HG03342 (cell line): ENCODE measurements around the gene ELFN1.

Experiments
- ATAC-seq: cut with Tn5 transposase; IDR thresholded peaks from one replicate; pipeline ENCODE4 v1.9.1; 2021; ENCODE audit warnings: mild to moderate bottlenecking, moderate library complexity; ENCODE audit not compliant: unreplicated experiment

Gene ELFN1

GRCh38 chr7:1669954-1670893 is at the start of gene ELFN1:
Gene ELFN1 (plus strand): TSS chr7:1670277. CDS start chr7:1744597, 74,320 bp downstream.
- no peak for ATAC-seq

DNA sequence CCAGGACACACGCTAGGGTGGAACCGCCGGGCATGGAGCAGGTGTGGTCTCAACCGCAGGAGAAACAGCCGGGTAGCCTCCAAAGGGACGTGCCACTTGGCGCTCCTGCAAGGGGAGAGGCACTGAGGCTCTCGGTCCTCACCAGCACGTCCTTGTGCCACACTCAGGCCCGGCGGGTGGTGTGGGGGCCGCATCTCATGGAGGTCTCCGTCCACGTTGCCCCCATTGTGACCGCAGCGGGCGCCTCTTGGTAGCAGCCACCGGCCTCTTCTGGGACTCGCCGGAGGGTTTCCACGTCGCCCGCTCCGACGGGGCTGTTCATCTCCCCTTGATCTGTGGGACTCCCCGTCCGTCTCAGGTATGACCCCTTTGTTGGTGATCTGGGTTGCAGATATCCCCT is 49.2 kb upstream of the ELFN1 start:
- no peak for ATAC-seq

DNA sequence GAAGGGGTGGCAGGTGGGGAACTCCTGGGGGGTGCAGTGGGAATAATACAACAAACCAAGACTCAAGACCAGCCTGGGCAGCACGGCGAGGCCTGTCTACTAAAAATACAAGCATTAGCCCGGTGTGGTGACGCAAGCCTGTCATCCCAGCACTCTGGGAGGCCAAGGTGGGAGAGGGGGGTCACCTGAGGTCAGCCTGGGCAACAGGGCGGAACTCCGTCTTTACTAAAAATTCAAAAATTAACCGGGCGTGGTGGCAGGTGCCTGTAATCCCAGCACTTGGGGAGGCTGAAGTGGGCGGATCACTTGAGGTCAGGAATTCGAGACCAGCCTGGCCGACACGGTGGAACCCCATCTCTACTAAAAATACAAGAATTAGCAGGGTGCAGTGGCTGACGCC is 48.4 kb upstream of the ELFN1 start:
- ATAC-seq, result no peak

DNA sequence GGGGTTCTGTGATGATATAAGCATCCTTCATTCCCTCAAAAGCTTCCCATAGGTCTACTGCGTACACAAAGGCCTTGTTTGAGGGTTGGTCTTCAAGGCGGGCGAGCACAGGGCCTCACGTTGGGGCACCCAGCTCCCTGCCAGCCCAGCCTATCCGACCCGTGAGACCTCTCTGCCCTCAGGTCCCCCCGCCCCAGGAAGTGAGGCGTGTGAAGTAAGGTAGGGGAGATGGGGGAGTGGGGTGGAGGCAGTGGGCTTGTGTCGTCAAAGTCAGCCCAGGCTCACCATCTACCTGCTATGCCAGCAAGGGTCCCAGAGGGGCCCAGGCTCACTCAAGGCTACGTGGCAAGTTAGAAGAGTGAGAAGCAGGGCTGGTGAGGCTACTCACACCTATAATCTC is 47.6 kb upstream of the ELFN1 start:
- ATAC-seq, result no peak

GRCh38 chr7:1623810-1624209 is 46.3 kb upstream of the ELFN1 start:
- ATAC-seq, result no peak

- ATAC-seq, result no peak
Measured at GRCh38 chr7:1624999-1625927, 44.8 kb upstream of the ELFN1 start.

DNA sequence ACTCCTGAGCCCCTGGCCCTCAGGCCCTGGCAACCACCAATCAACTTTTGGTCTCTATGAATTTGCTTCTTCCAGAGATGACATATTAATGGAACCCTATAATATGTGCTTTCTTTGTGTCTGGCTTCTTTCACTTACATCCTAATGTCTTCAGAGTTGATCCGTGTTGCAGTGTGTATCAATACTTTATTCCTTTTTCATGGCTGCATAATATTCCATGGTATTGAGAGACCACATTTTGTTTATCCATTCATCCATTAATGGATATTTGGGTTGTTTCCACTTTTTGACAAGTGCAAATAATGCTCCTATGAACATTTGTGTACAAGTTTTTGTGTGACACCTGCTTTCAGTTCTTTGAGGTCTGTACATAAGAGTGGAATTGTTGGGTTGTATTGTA is 43.3 kb upstream of the ELFN1 start:
- ATAC-seq, result no peak

- no peak for ATAC-seq
Measured at GRCh38 chr7:1630700-1631336, 39.3 kb upstream of the ELFN1 start.

DNA sequence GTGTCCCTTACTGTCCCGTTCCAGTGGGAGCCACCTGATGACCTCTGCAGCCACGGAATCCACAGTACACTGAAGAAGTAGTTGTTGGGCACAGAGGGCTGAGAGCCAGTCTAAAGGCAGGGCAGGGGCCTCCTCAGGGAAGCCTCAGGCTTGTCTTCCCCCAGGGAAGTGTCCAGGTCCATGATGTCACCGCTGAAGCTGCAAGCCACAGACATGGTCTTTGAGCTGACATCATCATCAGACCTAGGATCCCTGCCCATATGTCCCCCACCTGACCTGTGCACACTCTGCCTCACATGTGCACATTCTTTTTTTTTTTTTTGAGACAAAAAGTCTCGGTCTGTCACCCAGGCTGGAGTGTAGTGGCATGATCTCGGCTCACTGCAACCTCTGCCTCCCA is 38.4 kb upstream of the ELFN1 start:
- ATAC-seq, result no peak

DNA sequence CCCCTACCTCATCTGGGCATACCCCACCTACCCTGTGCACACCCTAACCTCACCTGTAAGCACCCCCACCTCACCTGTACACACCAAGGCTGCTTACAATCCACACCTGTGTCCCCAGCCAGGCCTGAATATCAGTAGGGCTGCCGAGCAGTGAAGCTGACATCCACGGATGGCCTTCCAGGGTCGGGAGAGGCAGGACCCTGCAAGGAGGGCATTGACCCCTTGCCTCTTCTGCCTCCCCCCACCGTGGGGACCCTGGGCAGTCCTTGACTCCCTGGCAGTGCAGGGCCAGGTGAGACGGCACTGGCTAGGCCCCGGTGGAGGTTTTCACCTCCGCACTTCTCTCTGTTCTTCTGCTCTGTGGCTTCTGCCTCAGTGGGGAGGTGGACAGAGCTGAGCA is 37.6 kb upstream of the ELFN1 start:
- ATAC-seq, result no peak

DNA sequence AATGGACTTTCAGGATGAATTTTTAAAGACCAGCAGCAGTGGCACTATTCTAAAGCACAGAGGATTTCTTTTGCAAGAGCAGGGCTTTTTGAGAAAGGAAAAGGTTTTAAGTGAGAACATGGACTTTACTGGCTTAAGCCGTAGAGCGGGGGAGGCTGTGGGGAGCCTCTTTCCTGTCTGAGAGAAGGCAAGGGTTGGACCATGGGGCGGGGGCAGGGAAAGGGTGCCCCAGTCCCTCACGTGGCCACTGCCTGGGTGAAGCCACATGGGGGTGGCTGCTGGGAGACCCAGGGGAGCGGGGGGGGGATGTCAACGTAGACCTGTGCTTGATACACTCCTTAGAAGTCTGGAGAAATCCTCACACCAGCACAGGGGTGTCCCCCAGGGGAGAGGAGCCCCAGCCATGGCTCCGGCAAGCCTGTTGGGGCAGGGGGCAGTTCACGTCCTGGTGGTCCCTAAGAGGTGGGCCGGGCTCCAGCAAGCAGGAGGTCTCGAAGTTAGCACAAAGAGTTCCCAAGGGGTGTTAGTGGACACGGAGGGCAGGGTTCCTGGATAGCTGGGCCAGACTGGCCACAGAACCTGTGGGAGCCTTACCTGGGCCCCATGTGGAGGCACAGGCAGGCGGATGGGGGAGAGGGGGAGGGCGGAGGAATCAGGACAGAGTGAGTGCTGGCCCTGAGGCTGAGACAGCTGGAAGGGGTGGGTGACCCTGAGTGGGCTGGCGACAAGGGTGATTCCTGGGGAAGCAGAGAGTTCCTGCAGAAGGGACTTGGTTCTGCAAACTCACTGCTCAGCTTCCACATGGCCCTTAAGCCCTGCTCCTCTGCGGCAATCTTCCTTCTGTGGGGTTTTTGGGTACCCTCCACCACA is 36.9 kb upstream of the ELFN1 start:
- no peak for ATAC-seq

DNA sequence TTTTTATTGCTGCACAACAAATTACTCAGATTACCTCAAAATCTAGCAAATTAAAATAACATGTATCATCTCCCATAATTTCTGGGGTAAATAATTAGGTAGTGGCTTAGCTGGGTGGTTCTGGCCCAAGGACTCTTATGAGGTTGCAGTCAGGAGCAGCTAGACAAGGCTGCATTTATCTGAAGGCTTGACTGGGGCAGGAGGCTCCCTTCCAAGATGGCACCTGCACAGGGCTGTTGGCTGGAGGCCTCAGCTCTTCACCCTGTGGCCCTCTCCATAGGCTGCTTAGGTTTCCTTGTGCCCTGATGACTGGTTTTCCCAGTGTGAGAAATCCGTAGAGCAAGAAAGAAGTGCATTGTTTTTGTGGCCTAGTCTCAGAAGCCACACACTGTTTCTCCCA is 34.7 kb upstream of the ELFN1 start:
- no peak for ATAC-seq

DNA sequence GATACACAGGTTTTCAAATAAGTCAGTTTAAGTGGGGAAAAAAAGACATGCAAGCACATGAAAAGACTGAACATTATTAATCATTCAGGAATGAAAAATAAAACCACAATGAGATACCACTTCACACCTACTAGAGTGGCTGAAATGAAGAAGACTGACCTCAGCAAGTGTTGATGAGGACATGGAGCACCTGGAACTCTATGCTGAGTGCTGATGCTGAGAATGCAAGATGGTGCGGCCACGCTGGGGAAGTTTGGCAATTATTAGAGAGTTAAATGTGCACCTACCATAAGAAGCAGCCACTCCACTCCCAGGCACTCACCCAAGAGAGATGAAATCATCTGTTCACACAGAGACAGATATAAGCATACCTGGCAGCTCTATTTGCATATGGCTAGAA is 32.9 kb upstream of the ELFN1 start:
- no peak for ATAC-seq

DNA sequence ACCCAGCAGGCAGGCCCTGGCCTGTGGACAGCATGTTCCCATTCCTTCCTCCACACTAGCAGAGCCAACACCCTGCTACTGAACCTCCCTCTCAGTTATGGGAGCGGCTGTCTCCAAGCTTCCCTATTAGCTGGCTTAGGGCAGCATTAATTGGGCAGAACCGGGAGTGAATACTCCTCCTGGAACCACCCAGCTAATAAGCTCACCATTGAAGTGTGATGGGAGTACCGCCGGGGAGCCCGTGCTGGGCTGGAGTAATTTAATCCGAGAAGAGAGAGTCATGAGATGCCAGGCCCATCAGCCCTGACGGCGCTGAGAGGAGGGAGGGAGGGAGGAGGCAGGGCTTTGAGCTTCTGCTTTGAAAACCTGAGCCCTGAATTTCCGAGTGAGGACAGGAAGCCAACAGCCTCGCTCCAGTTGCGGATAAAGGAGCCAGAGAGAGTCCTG is 31.8 kb upstream of the ELFN1 start:
- no peak for ATAC-seq

- no peak for ATAC-seq
Measured at GRCh38 chr7:1639071-1639470, 31.0 kb upstream of the ELFN1 start.

DNA sequence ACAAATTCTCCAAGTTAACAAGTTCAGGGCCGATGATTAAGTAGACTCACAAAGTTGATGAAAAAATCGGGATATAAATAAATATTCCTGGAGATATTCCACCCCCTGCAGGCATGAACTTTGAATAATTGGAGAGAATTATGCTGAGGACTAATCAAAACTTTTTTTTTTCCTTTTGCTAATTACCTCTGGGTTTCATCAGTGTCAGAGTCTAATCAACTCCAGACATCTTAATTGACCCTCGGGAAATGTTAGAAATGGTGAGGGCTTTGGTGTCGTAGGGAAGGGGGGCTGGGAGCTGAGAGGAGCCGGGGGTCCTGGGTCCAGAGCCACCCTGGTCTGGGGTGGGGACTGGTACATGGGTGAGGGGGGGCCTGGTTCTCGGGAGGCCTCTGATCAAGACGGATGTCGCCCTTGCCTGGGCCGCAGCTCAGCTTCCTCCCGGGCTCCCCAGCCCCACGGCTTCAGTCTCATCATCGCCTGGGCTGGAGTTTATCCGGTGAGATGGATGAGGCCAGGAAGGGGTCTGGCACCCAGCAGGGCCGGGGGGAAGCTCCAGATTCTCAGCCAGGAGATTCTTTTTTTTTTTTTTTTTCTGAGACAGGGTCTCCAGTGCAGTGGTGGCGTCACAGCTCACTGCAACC is 30.4 kb upstream of the ELFN1 start:
- no peak for ATAC-seq

DNA sequence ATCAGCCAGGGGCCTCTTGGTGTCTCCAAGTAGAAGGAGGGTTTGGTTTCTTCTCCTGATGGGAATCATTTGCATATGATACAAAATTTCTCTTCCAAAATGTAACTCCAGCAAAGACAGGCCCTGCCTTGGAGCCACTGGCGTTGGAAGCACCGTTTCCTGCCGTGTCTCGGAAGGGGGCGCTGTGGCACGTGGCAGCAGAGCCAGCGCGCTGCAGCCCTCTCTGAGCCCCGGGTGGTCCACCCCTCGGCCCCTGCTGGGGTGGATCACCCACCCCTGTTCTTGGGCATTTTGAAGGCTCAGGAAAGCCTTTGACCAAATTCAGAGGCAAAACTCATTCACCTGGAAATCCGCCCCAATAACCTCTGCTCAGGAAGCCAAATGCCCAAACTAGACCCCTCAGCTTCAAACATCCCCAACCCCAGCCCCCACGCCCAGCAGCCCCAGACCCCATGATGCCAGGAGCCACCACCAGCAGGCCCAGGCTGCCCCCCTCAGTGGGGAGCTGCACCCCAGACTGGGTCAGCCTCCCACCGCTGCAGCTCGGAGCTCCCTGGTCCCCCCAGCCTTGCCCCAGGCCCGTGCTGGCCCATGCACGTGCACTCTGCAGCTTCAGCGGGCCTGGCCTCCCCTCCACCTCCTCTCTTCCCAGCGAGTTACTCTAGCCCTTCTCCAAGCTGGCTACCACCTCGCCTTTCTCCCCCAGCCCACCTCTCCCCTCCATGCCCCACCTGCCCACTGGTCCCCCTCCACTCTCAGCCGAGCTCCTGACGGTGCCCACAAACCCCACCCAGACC is 29.5 kb upstream of the ELFN1 start:
- no peak for ATAC-seq

GRCh38 chr7:1641173-1641572 is 28.9 kb upstream of the ELFN1 start:
- no peak for ATAC-seq

- no peak for ATAC-seq
Measured at GRCh38 chr7:1641661-1642260, 28.3 kb upstream of the ELFN1 start.
